GM15510 (cell line): ENCODE data around the gene TBRG1.

Experiments used
- POLR2A ChIP-seq: IDR thresholded peaks from 3 replicates; pipeline ENCODE4 v1.6.1; 2011; ENCODE audit warnings: borderline replicate concordance; ENCODE audit not compliant: insufficient read length; ENCODE audit errors: extremely low read depth

TBRG1 gene

DNA sequence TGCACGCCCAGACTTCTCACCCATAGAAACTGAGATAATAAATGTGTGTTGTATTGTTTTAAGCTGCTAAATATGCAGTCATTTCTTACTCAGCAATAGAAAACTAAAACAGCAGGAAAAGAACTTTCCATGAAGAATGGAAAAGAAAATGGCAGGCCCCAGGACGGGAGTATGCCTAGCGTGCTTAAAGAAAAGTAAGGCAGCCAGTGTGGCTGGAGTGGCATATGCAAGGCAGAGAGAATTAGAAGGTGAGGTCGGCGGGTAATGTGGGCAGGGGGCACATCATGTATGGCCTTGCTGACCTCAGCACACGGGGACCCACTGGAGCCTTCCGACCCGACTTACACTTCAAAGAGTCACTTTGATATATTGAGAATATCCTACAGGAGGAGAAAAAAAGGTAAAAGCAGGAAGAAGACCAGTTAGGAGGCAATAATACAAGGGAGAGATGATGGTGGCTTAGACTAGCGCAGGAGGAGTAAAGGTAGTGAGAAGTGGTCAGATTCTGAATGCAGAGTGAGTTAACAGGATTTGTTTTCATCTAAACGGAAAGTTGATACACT, 20.5 kb downstream of the TBRG1 start:
- TF ChIP-seq POLR2A = no peak

DNA sequence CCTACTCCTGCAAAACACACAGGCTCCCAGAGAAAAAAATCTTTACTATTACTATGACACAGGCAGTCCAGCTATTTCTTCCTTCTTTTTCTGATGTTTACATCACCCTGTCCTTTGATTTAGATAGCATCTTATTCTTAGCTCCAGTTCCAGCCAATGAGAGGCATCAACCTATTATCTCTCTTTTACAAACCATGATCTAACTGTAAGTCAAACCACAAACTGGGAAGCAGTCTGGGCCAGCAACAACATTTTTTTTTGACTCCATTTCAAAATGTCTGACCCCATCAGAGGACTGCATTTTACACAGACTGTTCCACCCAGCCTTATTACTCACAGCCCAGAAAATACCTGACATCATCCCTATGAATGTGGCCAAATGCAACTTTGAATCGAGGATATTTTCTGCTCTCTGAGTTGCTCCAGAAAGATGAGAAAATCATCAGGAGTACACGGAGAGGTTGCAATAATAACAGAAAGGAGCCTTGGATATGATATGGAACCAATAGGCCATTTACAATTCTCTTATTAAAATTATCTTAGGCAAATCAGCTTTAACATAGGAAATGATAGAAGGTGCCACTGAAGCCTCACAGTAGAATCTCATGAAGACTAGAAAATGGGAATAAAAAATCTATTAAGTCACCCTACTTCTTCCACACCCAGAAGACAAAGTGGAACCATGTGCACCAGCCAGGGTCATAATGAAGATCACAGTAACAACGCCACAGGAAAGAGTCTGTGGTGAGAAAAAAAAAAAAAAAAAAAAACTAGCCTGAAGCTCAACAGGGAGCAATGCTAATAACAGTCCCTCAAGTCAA, 21.2 kb downstream of the TBRG1 start:
- no peak for TF ChIP-seq POLR2A

DNA sequence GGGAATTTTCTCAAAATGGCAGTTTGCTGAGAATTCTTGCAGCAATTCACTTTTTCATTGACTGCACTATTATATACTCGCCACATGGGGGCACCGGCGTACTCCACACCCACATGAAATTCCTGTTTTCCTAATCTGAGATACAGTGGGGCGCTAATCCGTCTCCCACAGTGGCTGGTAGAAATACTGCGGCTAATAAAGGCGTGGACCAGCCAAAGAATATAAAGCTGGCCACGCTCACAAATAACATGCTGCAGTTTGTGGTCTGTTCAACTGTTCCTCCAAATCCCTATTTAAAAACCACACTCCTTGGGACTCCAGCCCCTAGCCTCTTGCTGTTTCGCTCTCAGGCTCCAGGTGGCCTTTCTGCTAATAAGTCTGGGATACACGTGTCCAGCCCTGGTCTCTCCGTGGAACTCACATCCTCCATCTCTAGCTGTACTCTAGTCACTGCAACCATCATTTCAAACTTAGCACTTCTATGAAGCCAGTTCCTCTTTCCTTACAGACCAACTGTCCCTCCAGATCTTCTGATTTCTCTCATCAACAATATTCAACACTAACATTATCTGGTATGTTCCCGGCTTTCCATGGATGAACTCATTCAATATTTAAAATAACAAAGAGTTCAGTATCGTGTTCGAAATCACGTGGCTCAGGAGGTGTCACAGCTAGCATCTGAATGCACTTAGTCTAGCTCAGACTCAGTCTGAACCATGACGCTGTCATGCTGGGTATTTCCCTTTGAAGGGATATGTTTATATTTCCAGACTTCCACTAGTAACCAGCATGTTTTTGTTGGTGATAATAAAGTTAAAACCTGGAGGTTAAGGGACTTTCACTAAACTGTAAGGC, 22.0 kb downstream of the TBRG1 start:
- TF ChIP-seq POLR2A = no peak

DNA sequence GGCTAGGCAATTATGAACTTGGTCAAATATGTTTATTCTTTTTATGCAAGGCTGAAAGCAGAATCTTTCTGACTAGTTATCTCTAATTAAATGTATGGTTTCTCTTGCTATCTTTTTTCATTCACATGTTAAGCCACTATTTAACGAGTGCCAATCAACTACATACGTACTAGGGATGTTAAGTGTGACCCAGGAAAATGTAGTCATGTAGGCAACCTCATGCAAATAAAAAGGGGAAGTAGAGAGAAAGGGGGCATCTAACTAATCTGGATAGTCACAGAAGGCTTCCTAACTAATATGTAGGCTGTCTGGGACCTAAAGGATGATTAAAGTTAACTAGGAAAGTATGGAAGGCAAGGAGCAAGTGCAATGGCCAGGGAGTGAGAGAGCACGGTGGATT, 23.5 kb downstream of the TBRG1 start:
- no peak for TF ChIP-seq POLR2A

DNA sequence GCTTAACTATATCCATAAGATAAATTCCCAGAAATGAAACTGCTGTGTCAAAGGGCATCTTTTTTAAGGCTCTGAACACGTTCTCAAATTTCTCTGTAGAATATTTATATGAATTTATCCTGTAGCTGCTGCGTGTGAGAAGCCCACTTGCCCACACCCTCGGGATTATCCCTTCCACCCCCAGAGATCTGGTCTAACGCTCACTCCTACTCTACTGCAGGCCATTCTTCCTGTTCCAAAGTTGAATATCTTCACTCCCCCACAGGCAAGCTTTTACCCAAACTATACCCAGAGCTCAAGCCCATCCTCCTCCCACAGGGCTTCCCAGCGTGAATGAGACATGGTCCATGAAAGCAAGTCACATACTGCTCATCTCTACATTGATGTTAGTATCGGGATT, 25.9 kb downstream of the TBRG1 start:
- no peak for TF ChIP-seq POLR2A

DNA sequence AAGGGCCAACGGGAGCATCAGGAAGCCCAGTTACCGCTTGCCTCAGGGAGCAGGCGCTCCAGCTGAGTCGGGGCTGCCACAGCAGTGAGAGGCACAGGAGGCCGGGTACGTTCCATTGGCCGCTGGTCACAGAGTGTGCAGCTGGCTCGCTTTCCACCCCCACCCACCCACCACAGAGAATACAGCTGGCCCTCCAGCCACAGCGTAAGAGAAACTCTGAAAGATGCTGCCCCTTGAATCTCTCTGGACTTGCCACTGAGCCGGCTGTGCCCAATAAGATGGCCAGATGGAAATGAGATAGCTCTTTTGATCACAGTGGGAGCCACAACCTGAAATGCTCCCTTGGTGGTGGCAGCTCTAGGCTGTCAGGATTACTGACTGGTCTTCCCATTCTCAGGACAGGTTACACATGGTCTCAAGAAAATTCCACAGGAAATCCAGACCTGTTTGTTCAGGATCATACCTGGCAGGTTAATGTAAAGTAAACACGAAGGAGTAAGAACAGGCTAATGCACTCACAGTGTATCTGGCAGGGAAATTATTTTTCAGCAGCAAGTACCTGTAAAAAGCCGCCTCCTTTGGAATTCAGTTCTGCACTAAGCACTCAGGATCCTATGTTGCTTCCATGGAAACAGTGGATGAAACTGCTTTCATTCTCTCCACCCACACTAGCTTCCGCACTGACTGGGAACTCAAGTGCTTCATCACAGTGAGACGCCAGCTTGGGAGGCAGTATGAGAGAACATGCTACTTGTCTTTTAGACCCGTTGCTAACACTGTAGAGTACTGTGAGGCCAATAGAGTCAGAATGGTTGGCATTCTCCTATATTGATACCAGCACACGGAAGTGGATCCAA, 34.3 kb downstream of the TBRG1 start:
- TF ChIP-seq POLR2A = no peak

DNA sequence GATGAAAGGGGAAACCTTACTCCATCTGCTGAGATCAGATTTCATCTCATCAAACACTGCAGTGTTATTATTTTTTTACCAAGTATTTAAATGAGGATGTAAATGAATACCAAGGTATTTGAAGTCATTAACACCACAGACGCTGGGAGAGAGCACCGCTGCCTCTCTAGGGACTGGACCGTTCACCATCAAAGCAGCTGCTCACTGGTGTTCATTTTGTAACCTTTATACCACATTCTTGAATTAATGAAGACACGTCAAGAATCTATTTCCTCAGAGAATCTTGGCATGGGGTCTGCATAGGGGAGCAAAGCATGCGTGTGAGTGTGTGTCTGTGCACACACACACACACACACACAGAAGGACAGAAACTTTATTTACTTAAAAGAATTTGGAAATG, 35.2 kb downstream of the TBRG1 start:
- no peak for TF ChIP-seq POLR2A

DNA sequence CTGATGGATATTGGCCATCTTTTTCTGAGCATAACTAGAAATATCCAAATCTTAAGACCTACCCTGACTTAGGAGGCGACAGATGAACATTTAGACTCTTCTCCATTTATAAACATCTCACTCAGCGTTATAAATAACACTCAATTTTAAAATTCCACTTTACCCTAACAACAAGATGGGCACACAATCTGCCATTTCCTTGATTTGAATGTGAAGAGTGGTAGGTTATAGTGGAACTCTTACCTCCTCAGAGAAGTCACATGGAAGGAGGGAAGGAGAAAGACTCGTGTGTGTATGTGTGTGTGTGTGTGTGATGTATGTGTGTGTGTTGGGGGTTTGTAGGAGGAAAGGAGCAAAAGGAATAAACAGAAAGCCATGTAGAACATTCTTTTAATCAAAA, 35.8 kb downstream of the TBRG1 start:
- TF ChIP-seq POLR2A = no peak

DNA sequence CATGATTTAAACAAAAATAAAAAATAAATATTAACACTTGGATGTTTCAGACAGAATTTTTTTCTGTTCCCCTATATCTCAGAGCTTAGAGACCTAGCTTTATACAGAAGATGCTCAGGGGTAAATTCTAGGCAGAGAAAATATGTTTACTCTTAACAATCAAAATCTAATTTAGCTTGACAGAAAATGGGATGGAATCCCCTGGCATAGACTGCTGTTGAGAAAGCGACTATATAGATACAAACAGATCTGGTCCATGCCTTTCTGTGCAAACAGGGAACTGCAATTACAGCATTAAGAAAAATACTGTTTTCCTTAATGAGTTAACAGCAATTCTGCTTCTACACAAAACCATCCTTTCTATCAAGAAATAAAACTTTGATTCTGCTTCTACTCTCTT, 36.3 kb downstream of the TBRG1 start:
- no peak for TF ChIP-seq POLR2A

DNA sequence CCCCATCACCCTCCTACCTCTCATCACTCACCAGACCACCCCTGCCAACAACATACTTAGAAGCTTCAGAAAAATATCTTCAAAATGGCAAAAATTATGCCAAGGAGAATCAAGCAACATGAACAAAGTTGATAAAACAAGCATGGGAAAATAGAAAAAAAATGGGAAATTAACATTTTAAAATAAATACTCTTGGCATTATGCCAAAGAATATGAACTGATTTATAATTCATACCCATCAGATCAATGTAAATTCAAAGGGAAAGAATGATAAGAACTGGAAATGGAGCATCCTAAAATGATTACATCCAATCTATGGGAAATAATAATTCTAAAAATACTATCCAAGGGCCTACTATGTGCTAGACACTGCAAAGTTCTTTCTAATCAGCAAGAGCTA, 38.9 kb downstream of the TBRG1 start:
- no peak for TF ChIP-seq POLR2A

DNA sequence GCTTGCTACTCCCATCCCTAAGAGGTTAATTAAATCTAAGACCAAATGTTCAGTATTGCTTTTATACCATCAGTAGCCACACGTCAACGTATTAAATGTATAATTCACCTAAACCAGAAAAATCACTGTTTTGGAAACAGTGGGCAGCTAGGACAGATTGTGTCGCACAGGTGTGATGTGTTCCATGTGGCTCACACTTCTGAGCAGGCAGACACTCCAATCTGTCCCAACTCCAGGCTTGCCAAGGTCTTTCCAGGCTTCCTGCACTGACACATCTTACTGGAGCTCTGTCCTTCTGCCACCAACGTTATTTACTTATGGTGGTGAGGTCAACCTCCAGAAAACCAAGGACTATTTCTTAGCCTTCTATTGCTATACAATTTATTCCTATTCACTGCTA, 39.4 kb downstream of the TBRG1 start:
- TF ChIP-seq POLR2A = no peak

DNA sequence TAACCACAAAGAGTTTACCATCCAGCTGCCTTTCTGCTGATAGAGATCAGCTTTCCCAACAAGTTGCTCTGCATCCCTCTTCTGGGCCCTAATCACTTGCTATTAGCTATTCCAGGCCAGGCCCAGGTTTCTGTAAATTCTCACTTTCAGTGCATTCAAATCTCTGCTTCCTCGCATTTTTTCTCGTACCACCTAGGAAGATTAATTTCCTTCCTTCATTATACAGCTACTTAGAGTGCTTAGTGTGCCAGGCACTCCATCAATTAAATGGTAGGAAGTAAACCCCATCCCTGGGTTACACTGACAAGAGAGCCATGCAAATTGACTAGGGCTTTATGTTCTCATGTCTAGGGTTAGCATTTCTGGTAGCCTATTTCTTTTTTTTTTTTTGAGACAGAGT, 41.2 kb downstream of the TBRG1 start:
- no peak for TF ChIP-seq POLR2A

DNA sequence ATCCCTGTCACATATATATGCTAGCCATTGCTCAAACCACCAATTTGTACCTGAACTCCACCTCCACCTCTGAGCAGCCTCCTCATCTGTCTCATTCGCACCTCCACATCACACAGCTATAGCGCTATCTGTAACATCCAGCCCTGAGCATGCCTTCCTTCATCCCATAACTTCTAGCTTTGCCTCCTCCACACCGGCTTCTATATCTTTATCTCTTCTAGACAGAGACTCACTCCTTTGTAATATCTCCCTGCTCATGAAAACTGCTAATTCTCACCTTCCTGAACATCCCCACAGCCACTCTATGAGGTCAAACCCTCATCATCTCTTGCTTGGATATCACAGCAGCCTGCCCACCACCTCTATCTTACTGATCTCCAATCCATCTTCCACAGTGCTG, 44.9 kb downstream of the TBRG1 start:
- TF ChIP-seq POLR2A = no peak

DNA sequence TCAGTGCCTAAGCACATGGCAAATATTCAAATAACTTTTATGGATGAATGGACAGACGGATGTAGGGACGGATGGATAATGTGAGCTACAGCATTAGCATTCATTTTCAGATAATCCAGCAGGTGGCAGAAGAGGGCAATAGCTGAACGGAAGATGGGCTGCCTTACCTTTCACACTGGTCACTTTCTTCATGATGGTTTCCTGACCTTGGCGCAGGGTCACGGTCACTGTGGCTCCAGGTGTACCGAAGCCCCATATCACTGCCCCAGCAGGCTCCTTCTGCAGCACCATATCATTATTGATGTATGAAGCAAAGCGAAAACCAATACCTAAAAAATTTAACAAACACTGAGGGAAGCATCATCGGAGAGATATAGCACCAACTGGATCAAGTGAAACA, 46.5 kb downstream of the TBRG1 start:
- TF ChIP-seq POLR2A = no peak

DNA sequence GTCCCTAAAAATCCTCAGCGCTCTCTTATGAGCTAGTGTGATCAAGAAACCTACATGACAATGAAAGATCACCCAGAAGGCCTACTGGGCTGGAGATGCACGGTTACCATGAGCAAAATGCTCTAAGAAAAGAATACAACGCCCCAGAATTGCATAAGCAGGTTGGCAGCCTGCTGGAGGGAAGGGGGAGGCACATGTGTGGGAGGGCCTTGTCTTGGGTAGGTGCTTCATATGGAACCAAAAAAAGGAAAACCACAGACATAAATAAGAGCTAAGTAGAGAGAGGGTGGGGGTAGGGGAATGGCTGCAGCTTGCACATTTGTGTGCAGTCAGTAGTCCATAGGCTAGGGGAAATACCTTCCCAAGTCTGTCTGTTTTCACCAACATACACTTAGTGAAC, 48.1 kb downstream of the TBRG1 start:
- no peak for TF ChIP-seq POLR2A

DNA sequence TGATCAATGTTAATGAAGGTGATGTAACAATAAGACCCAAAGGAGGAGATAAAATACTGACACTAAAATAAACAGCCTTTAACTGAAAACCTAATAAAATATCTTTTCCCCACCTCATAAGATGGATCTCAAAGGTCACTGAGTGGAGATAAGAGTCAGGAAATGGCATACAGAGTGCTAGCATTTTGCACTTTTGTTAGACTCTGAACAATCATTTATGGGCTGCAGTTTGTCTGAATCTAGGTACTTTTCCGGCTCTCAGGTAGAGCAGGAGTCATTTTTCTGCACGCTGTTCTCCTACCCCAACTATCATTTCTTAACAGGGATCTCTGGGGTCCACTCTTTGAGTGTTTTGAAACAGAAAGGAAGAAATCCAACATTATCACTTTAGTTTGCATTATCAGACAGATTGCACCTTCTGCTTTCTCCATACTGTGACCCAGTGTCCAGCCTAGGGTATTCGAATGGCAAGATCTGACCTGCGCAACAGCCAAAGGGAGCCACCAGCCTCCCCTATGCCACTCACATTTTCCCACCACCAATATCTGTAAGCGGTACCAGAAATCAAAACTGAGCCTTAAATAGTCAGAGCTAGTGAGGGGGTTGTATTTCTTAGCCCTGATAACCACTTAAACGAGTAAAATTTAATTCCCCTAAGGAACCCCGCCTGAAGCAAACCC, 50.0 kb downstream of the TBRG1 start:
- no peak for TF ChIP-seq POLR2A
